Iris pigment epithelial cell (primary cell): ENCODE results near the gene EPHB1.
"Not testable (repeated sequence)": the region's sequence is repeated elsewhere in the genome, so short reads cannot be mapped to it uniquely, and the experiment has no call there.

Source experiments
- DNase-seq: peaks from one replicate; pipeline ENCODE4 v3.0.0-alpha.2; 2011; ENCODE audit warnings: low read depth

EPHB1 gene

GRCh38 chr3:135005616-135006015 lies 210.6 kb downstream of the EPHB1 start:
- not testable (repeated sequence) for DNase-seq

DNA sequence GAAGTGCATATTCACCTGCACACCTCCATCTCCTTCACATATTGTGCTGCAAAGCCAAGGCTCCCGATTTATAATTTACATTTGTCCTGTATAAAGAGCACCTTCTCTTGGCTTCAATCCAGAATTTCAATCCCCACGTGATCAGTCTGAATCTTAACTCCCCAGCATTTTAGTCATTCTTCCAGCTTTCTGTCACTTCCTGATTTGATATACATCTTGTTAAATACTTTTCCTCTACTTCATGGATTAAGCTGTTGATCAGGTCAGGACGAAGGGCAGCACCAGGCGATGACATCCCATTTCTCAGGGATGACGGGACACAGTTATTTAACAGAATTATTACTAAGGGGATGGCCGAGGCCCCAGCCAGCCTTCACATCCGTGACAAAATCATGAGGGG lies 212.5 kb downstream of the EPHB1 start:
- no peak for DNase-seq

GRCh38 chr3:135008326-135008725 lies 213.3 kb downstream of the EPHB1 start:
- DNase-seq = no peak

DNA sequence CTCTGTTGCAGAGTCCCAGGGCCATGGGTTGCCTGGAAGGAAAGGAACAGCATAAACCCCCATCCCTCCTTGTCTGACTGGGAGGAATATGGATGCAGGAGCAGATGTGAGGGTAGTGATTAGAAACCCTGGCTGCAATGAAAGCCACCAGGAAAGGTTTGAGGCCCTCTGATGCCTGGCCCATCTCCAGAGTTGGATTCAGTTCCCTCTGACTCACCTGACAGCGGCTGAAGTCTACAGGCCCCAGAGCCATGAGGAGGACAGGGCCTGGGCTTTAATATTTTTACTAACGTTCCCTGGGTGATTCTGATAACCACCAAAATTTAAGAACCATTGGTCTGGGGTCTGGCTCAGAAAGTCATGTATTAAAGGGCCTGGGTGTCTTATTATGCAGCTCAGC lies 214.0 kb downstream of the EPHB1 start:
- DNase-seq = no peak

DNA sequence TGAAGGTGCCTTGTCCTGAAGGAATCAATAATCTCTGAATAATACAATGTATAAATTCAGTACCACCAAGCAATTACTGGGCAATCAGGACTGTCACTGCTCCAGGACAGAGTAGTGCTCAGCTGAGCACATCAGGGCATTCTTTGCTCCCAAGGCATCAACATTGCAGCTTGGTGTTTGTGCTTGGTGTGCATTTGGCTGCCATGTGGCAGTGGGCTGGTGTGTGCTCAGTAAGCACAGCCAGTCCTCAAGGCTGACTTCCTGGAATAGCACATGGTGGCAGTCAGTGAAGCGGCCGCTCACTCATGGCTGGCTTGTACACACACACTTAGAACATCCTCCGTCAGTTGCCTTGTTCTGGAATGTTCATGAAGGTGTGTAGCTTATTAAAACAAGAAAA lies 217.0 kb downstream of the EPHB1 start:
- DNase-seq = no peak

DNA sequence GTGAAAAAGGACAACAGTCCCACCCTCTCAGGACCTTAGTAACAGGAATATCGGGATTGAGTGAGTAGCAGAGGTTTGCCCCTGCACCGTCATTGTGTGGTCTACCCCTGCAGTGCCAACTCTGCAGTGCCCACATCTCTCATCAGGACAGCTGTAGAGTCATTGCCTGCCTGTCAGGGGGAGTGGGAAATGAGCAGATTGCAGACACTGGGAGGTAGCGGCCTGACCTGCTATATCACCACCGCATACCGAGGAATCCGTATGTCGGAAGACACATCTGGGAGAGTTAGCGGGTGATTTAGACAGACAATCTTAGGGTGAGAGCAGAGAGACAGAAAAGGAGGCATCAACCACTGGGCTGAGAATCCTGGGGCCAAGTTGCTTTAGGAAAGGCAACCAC lies 218.1 kb downstream of the EPHB1 start:
- DNase-seq = no peak

DNA sequence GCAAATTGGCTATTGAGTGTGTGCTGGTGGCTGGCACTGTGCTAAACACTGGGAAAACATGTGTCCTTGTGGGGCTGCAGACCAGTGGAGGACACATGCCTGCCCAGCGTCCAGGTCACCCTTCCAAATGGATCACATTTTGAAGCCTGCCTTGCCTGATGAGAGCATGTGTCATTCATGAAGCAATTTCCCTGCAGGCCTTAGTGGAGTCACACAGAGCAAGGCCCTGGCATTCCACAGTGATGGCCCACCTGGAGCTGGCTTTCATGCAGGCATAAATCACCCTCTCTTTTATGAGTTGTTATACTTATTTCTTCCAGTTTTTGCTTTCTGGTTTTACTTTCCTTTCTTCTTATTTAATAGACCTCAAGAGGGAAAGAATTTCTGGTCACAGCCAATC lies 219.5 kb downstream of the EPHB1 start:
- no peak for DNase-seq

GRCh38 chr3:135017003-135017893 lies 222.2 kb downstream of the EPHB1 start:
- DNase-seq = no peak

DNA sequence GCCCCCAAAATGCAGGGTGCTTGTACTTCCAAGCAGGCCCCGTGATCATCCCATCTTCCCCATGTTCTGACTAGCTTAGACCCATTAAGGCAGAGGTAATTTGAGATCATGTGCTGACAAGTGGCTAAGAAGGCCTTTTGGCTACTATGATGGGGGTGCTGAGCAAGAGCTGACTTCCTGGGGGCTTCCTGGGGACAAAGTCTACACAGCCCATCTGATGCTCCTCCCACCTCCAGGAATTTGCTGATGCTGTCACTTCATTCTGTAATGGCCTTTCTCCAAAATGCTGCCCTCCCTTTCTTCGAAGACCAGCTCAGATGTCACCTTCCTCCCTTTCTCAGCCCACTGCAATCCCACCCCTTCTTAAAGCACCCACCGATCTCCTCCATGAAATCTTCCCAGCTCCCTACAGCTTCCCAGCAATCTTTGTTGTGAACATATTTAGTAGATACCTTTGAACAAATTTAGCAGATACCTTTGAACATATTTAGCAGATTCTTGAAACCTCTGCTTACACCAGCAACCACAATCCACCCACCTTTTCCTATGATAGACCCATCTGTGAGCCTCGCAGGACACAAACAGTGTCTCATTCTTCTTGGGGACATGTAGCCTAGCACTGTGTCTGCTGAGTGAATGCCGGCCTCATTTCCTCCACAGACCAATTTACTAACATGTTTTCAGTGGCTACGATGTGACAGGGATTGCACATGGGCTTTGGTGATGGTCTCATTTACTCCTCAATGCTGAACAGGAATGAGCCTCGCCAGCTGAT lies 223.3 kb downstream of the EPHB1 start:
- no peak for DNase-seq

DNA sequence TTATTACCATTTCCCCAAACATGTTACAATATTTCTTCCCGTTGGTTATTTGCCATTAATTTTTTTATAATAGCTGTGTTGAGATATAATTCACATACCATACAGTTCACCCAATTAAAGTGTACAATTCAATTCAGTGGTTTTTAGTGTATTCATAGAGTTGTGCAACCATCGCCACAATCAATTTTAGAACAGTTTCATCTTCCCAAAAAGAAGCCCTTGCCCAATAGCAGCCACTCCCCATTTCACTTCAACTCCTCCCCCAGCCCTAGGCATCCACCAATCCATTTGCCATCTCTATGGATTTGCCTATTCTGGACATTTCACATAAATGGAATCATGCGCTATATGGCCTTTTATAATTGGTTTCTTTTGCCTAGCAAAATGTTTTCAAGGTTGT lies 225.1 kb downstream of the EPHB1 start:
- no peak for DNase-seq

GRCh38 chr3:135023996-135024658 lies 229.1 kb downstream of the EPHB1 start:
- no peak for DNase-seq

GRCh38 chr3:135030768-135031615 lies 235.9 kb downstream of the EPHB1 start:
- not testable (repeated sequence) for DNase-seq

- DNase-seq = no peak
These were observed 238.7 kb downstream of the EPHB1 start for GRCh38 chr3:135033737-135034136.

DNA sequence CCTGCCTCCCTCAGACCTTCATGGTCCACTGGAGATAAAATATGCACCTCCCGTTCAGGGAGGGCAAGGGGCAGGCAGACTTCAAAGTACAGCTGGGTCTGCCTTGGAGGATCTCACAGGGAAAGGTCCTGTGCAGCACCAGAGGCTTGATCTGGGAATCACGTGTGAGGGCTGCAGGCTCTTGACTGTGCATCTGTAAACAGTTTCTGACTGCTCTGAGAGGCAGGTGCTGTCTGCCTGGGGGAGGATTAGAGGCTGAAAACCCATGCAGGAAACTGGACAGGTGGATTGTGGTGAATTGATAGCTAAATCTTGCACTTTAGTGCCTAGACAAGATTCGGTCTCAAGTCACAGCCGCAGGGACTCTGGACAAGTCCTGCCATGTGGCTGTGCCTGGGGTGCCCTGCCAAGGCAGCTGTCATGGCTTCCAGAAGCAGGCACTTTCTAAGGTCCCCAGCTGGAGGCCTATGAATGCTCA lies 239.3 kb downstream of the EPHB1 start:
- DNase-seq = no peak

- DNase-seq = no peak
These were observed 239.9 kb downstream of the EPHB1 start for GRCh38 chr3:135034891-135035440.

DNA sequence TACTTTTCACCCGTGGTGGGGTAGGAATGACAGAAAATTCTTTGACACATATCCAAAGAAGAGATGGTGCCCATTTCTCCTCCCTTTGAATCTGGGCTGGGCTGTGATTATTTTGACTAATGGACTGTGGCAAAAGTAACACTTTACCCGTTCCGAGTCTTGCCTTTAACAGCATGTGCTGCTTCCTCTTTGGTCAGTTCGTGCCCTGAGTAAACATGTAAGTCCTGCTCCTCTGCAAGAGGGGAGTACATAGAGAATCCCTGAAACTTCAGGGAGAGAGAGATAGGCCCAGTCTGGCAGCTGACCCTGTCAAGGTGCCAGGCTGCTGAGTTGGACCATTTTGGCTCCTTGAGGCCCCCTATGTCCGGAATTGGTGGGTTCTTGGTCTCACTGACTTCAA lies 243.1 kb downstream of the EPHB1 start:
- DNase-seq = no peak

GRCh38 chr3:135039536-135039935 lies 244.5 kb downstream of the EPHB1 start:
- DNase-seq = not testable (repeated sequence)

- no peak for DNase-seq
These were observed 245.5 kb downstream of the EPHB1 start for GRCh38 chr3:135040321-135041240.

GRCh38 chr3:135041601-135042000 lies 246.5 kb downstream of the EPHB1 start:
- no peak for DNase-seq

GRCh38 chr3:135047061-135047460 lies 252.0 kb downstream of the EPHB1 start:
- no peak for DNase-seq
